Endothelial cell of umbilical vein (primary cell): Measurements from ENCODE around the gene SYT6. TPM values are rescaled to one million over a fixed set of nuclear protein-coding genes. Genes with fewer than 3 reads are reported as not detected.

Source experiments
- BruUV-seq: library from RNA; stranded (reverse); fragments of 400-500 nt; replicated peaks from 2 replicates; lab custom pipeline; 2021; lab: Mats Ljungman, UMichigan
- CTCF ChIA-PET: fragments of 300-600, 350-600 bp; sonication (Branson Sonifier 250); formaldehyde crosslinking; loops from one replicate; lab custom pipeline; 2021; ENCODE audit warnings: antibody characterized with exemption, inconsistent platforms; lab: Charles Lee
- POLR2A ChIA-PET: fragments of 300-600, 350-600 bp; sonication (Branson Sonifier 250); formaldehyde crosslinking; loops from one replicate; lab custom pipeline; 2021; ENCODE audit warnings: antibody characterized with exemption, inconsistent platforms; lab: Charles Lee
- DNase-seq: peaks from one replicate; pipeline ENCODE4 v3.0.0-alpha.2; 2011; ENCODE audit warnings: low read depth, low spot score
- FAIRE-seq: peaks from 2 replicates; lab custom pipeline; 2011; peaks lifted over from hg19 to GRCh38; lab: Jason Lieb, UNC
- H2AFZ ChIP-seq: 2 replicates; pipeline ENCODE4 v1.6.0; 2012; ENCODE audit warnings: low read depth, low read length, control low read depth, inconsistent platforms
- H3K27ac ChIP-seq: 2 replicates; pipeline ENCODE4 v1.5.1; 2011; ENCODE audit warnings: low read depth, mild to moderate bottlenecking, control low read depth, low read length, moderate library complexity; ENCODE audit not compliant: insufficient read depth
- H3K27me3 ChIP-seq, 2 experiments: 2 replicates each; pipeline versions ENCODE4 v1.6.0 to v1.6.1; 2011; ENCODE audit warnings: low read length in 2 of 2, mixed read lengths in 1 of 2; ENCODE audit not compliant: control insufficient read depth in 2 of 2, insufficient read depth in 2 of 2
- H3K36me3 ChIP-seq, 2 experiments: 2 replicates in 1 of 2; 3 replicates in 1 of 2; pipeline ENCODE4 v1.5.1; 2011; ENCODE audit warnings: low read length in 2 of 2, mild to moderate bottlenecking in 1 of 2, moderate library complexity in 1 of 2; ENCODE audit not compliant: control insufficient read depth in 2 of 2, insufficient read depth in 2 of 2; ENCODE audit errors: extremely low read depth in 1 of 2
- H3K4me1 ChIP-seq: 3 replicates; pipeline ENCODE4 v1.5.1; 2011; ENCODE audit warnings: mild to moderate bottlenecking, low read length; ENCODE audit not compliant: control insufficient read depth, insufficient read depth; ENCODE audit errors: extremely low read depth
- H3K4me2 ChIP-seq: 2 replicates; pipeline ENCODE4 v1.6.1; 2011; ENCODE audit warnings: low read length, control low read depth, mixed read lengths; ENCODE audit not compliant: insufficient read depth
- H3K4me3 ChIP-seq, 3 experiments: fragments of 200-600 bp in 1 of 3; sonication (generic), shearing (Covaris generic) in 1 of 3; replicated peaks in 1 of 3; 2 replicates each; pipeline ENCODE4 v1.5.1; 2011 to 2016; ENCODE audit warnings: control low read depth in 3 of 3, low read length in 3 of 3, mild to moderate bottlenecking in 2 of 3, inconsistent platforms in 1 of 3, low read depth in 1 of 3, moderate library complexity in 1 of 3; ENCODE audit not compliant: insufficient read depth in 1 of 3
- H3K79me2 ChIP-seq: 2 replicates; pipeline ENCODE4 v1.6.0; 2012; ENCODE audit warnings: low read length, inconsistent platforms; ENCODE audit not compliant: control insufficient read depth, insufficient read depth
- H3K9ac ChIP-seq: replicated peaks from 2 replicates; pipeline ENCODE3; 2011; ENCODE audit warnings: low read length, control low read depth; ENCODE audit not compliant: insufficient read depth; ENCODE audit errors: extremely low read depth
- H3K9me1 ChIP-seq: replicated peaks from 3 replicates; pipeline ENCODE4 v1.6.0; 2011; ENCODE audit warnings: mild to moderate bottlenecking, low read length; ENCODE audit not compliant: control insufficient read depth, insufficient read depth; ENCODE audit errors: extremely low read depth
- H3K9me3 ChIP-seq: replicated peaks from 2 replicates; pipeline ENCODE4 v1.5.1; 2012; ENCODE audit warnings: low read length, inconsistent platforms; ENCODE audit not compliant: control insufficient read depth, insufficient read depth
- H4K20me1 ChIP-seq: replicated peaks from 2 replicates; pipeline ENCODE3; 2011; ENCODE audit warnings: mild to moderate bottlenecking, low read length; ENCODE audit not compliant: control insufficient read depth, insufficient read depth; ENCODE audit errors: extremely low read depth
- EZH2 ChIP-seq: IDR thresholded peaks from 2 replicates; pipeline ENCODE4 v1.6.1; 2012; ENCODE audit warnings: borderline replicate concordance, low read depth, mild to moderate bottlenecking, moderate library complexity, low read length, inconsistent platforms; ENCODE audit not compliant: severe bottlenecking
- FOS ChIP-seq: IDR thresholded peaks from 2 replicates; pipeline ENCODE4 v1.6.1; 2011; ENCODE audit warnings: mild to moderate bottlenecking, low read length, moderate library complexity, borderline replicate concordance; ENCODE audit not compliant: insufficient read depth
- GATA2 ChIP-seq: IDR thresholded peaks from 2 replicates; pipeline ENCODE4 v1.7.0; 2011; ENCODE audit warnings: low read depth, mild to moderate bottlenecking, moderate library complexity, mixed read lengths, low read length; ENCODE audit not compliant: insufficient read length, insufficient read depth
- JUN ChIP-seq: IDR thresholded peaks from 2 replicates; pipeline ENCODE4 v1.6.1; 2011; ENCODE audit warnings: borderline replicate concordance, low read depth; ENCODE audit not compliant: insufficient read length, insufficient read depth
- MAX ChIP-seq: IDR thresholded peaks from 2 replicates; pipeline ENCODE4 v1.6.1; 2011; ENCODE audit not compliant: insufficient read depth, insufficient read length
- MYC ChIP-seq: IDR thresholded peaks from one replicate; pipeline ENCODE4 v1.6.1; 2011; ENCODE audit warnings: mild to moderate bottlenecking, low read depth, low read length
- POLR2A ChIP-seq: IDR thresholded peaks from 2 replicates; pipeline ENCODE4 v1.6.1; 2012; ENCODE audit warnings: low read depth, mild to moderate bottlenecking, control low read depth, low read length
- POLR2AphosphoS5 ChIP-seq: IDR thresholded peaks from 2 replicates; pipeline ENCODE4 v1.6.1; 2012; ENCODE audit warnings: low read depth, mild to moderate bottlenecking, control low read depth, low read length, moderate library complexity; ENCODE audit not compliant: insufficient read depth
- dilution Hi-C: fragments of 300-500 bp; cut with MboI; formaldehyde crosslinking; loops from one replicate; pipeline ENCODE4 v1.15.0; 2019; ENCODE audit warnings: low sequenced_read_pairs; ENCODE audit not compliant: extremely low pct_ligation_motif_present
- intact Hi-C: fragments of 100-400 bp; cut with micrococcal nuclease; formaldehyde crosslinking; loops from one replicate; pipeline ENCODE4 v1.10.0; 2022
- polyA plus RNA-seq, 4 experiments: library from polyadenylated mRNA; depleted of rRNA in 3 of 4; stranded (reverse) in 3 of 4; unstranded in 1 of 4; fragments of >200 nt; gene quantifications; 2 replicates each; pipeline versions ENCODE4 v1.2.1 to v1.2.3, GENCODE V29; 2011 to 2012; ENCODE audit warnings: missing spikeins in 1 of 4
- total RNA-seq: library from RNA; stranded (reverse); gene quantifications from 2 replicates; pipeline ENCODE4 v1.2.3, GENCODE V29; 2021
- TF ChIP-seq, protein P1 (sequence below), 2 donors: IDR thresholded peaks; 1 replicate in 1 of 2; 2 replicates in 1 of 2; pipeline ENCODE4 v1.5.1; 2011; ENCODE audit warnings: low read length in 2 of 2, mild to moderate bottlenecking in 2 of 2, moderate library complexity in 2 of 2, control low read depth in 1 of 2, inconsistent platforms in 1 of 2, low read depth in 1 of 2; ENCODE audit not compliant: insufficient read depth in 1 of 2; ENCODE audit errors: extremely low read depth in 1 of 2

Gene SYT6
- total and polyA plus RNA-seq, 2 donors (not counting 3 experiments of a cell fraction or from before 2014, with no cell fraction given), result 0.04 TPM; not detected in 1

- H3K79me2 ChIP-seq, result no peaks in the 10 kb centered on the region
- ChIA-PET CTCF (no interaction called here), POLR2A (no interaction called here)
- dilution Hi-C loops (no loop called here), intact Hi-C loops (no loop called here)
- no TSS peak for BruUV-seq
- H3K4me3 ChIP-seq, result no peak overlapping the region
- no peaks in the 10 kb centered on the region for H3K9me1 ChIP-seq
- H3K4me1 ChIP-seq, result no peaks in the 10 kb centered on the region
- DNase-seq (no peak), FAIRE-seq (no peak)
- no peak overlapping the region for H3K9ac ChIP-seq
- no peak overlapping the region for H3K4me2 ChIP-seq
- H4K20me1 ChIP-seq, result no peaks in the 10 kb centered on the region
- no peaks in the 10 kb centered on the region for H3K36me3 ChIP-seq
- no peaks in the 10 kb centered on the region for H3K9me3 ChIP-seq
- H2AFZ ChIP-seq, result no peak overlapping the region
- H3K27ac ChIP-seq, result no peak overlapping the region
- TF ChIP-seq GATA2, result no peak
- TF ChIP-seq, protein P1, sequence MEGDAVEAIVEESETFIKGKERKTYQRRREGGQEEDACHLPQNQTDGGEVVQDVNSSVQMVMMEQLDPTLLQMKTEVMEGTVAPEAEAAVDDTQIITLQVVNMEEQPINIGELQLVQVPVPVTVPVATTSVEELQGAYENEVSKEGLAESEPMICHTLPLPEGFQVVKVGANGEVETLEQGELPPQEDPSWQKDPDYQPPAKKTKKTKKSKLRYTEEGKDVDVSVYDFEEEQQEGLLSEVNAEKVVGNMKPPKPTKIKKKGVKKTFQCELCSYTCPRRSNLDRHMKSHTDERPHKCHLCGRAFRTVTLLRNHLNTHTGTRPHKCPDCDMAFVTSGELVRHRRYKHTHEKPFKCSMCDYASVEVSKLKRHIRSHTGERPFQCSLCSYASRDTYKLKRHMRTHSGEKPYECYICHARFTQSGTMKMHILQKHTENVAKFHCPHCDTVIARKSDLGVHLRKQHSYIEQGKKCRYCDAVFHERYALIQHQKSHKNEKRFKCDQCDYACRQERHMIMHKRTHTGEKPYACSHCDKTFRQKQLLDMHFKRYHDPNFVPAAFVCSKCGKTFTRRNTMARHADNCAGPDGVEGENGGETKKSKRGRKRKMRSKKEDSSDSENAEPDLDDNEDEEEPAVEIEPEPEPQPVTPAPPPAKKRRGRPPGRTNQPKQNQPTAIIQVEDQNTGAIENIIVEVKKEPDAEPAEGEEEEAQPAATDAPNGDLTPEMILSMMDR (IDR thresholded peaks at IDR 0.05; ENCODE audit: extremely low read depth in 1 of 2, insufficient read depth in 1 of 2, low read depth in 1 of 2, low read length in 2 of 2), result no peak
- TF ChIP-seq MAX, result no peak
- TF ChIP-seq FOS, result no peak
- no peak for TF ChIP-seq JUN
- no peak for TF ChIP-seq EZH2
- TF ChIP-seq POLR2AphosphoS5, result no peak
- no peak for TF ChIP-seq POLR2A
- no peak for TF ChIP-seq MYC
- H3K27me3 ChIP-seq, result no peaks in the 10 kb centered on the region
Observed at GRCh38 chr1:114199017-114199594, 45.4 kb upstream of the SYT6 start.
